H1 (cell line): ENCODE results near the gene FNDC5. TPM values are rescaled to one million over a fixed set of nuclear protein-coding genes. Genes with fewer than 3 reads are reported as not detected.

Experiments used
- CTCF ChIP-seq, 3 experiments: IDR thresholded peaks; 1 replicate in 2 of 3; 2 replicates in 1 of 3; pipeline versions ENCODE4 v1.5.1 to v1.6.1; 2011; ENCODE audit warnings: low read length in 3 of 3, mild to moderate bottlenecking in 3 of 3, inconsistent platforms in 2 of 3, low read depth in 1 of 3, moderate library complexity in 1 of 3; ENCODE audit not compliant: insufficient read depth in 1 of 3; ENCODE audit errors: control extremely low read depth in 1 of 3
- EGR1 ChIP-seq: IDR thresholded peaks from 2 replicates; pipeline ENCODE4 v1.6.1; 2011; ENCODE audit warnings: low read depth, low read length, borderline replicate concordance
- GABPA ChIP-seq: IDR thresholded peaks from 2 replicates; pipeline ENCODE4 v1.6.1; 2011; ENCODE audit warnings: mild to moderate bottlenecking, low read length, moderate library complexity, borderline replicate concordance; ENCODE audit not compliant: insufficient read depth
- SAP30 ChIP-seq: fragments of 300-600 bp; sonication (generic); IDR thresholded peaks from 2 replicates; pipeline ENCODE4 v1.7.1; 2012; ENCODE audit warnings: low read length, moderate library complexity, mild to moderate bottlenecking, inconsistent platforms; ENCODE audit not compliant: insufficient read depth, insufficient replicate concordance
- polyA plus RNA-seq, 7 experiments: library from polyadenylated mRNA; depleted of rRNA in 3 of 7; stranded (reverse) in 5 of 7; unstranded in 2 of 7; fragments of >200 nt in 5 of 7; fragments of 200-250 nt in 2 of 7; gene quantifications; 1 replicate in 5 of 7; 2 replicates in 1 of 7; 4 replicates in 1 of 7; pipeline versions ENCODE4 v1.2.1 to v1.2.3, GENCODE V29; 2011 to 2013; ENCODE audit warnings: missing spikeins in 2 of 7, mixed read lengths in 2 of 7
- total RNA-seq: library from RNA; stranded (reverse); fragmentation: NEBNext Ultra II Directional; extraction: Animal tissue kit (Norgen Biotek cat#: 25700); gene quantifications from 2 replicates; pipeline ENCODE4 v1.2.1, GENCODE V29; 2021
- TF ChIP-seq, protein P1 (sequence below): IDR thresholded peaks from 2 replicates; pipeline ENCODE4 v1.6.1; 2012; ENCODE audit warnings: inconsistent platforms

Gene FNDC5
- total and polyA plus RNA-seq, 2 of the 8 experiments (the other 6 are each of a cell fraction or from before 2014, with no cell fraction given) = 1.8 to 2.0 TPM

DNA sequence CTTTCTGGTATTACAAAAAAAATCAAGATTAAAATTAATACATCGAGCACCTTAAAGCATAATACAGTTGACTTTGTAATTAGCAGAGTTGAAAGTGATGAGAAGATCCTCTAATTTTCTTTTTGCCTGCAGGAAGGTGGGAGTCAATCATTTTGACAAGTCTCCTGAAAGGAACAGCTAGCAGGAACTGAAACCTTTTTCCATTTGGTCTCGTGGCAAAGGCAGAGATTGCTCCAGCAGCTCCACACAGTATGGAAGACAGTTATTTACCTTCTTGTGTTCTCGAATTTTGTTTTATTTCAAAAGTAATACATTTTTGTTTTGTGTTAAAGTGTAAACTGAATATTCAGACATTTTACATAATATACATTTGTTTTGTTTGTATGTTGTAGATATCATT lies 45.5 kb downstream of the FNDC5 start (continued):
- TF ChIP-seq, protein P1, sequence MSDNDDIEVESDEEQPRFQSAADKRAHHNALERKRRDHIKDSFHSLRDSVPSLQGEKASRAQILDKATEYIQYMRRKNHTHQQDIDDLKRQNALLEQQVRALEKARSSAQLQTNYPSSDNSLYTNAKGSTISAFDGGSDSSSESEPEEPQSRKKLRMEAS = no peak
- TF ChIP-seq CTCF (IDR thresholded peaks at IDR 0.05; ENCODE audit: control extremely low read depth in 1 of 3, insufficient read depth in 1 of 3, low read depth in 1 of 3, low read length in 3 of 3) = no peak
- no peak for TF ChIP-seq GABPA
- no peak for TF ChIP-seq EGR1
- TF ChIP-seq SAP30 = no peak
